B cell (primary cell): Measurements from ENCODE around the gene BTRC. TPM values are rescaled to one million over a fixed set of nuclear protein-coding genes. Genes with fewer than 3 reads are reported as not detected.

Experiments used
- ATAC-seq: fragments of 200-7000 bp; cut with Tn5 transposase; one replicate; pipeline ENCODE4 v1.10.0; 2021; ENCODE audit warnings: low read depth, mild to moderate bottlenecking, moderate number of reproducible peaks, moderate library complexity
- CTCF ChIA-PET: fragments of 350-600 bp; sonication (Branson Sonifier 250); formaldehyde crosslinking; loops from one replicate; lab custom pipeline; 2021; ENCODE audit warnings: antibody characterized with exemption, inconsistent platforms; lab: Charles Lee
- POLR2A ChIA-PET: fragments of 350-600 bp; sonication (Branson Sonifier 250); formaldehyde crosslinking; loops from one replicate; lab custom pipeline; 2021; ENCODE audit warnings: antibody characterized with exemption; lab: Charles Lee
- DNase-seq: peaks from one replicate; pipeline ENCODE4 v3.0.0; 2013
- H2AFZ ChIP-seq: 2 replicates; pipeline ENCODE4 v1.6.1; 2012; ENCODE audit warnings: mild to moderate bottlenecking, low read depth, low read length; ENCODE audit not compliant: insufficient read depth, poor library complexity, severe bottlenecking
- H3K27ac ChIP-seq, 2 donors: 1 replicate in 1 of 2; 2 replicates in 1 of 2; pipeline ENCODE4 v1.5.1; 2012 to 2013; ENCODE audit warnings: low read length in 2 of 2, mild to moderate bottlenecking in 2 of 2, moderate library complexity in 1 of 2
- H3K27me3 ChIP-seq, 4 experiments: fragments of 200-600 bp in 1 of 4; sonication (generic) in 1 of 4; replicated peaks in 1 of 4; 1 replicate in 2 of 4; 2 replicates in 2 of 4; pipeline versions ENCODE4 v1.6.1 to v1.7.0; 2013 to 2016; ENCODE audit warnings: low read length in 3 of 4, mild to moderate bottlenecking in 2 of 4, mixed read lengths in 1 of 4, moderate library complexity in 1 of 4; ENCODE audit not compliant: insufficient read depth in 4 of 4, control insufficient read depth in 3 of 4; ENCODE audit errors: control extremely low read depth in 1 of 4
- H3K36me3 ChIP-seq, 2 experiments: replicated peaks in 1 of 2; 1 replicate in 1 of 2; 2 replicates in 1 of 2; pipeline versions ENCODE4 v1.6.1 to v1.7.1; 2013; ENCODE audit warnings: low read length in 1 of 2; ENCODE audit not compliant: insufficient read depth in 2 of 2, control insufficient read depth in 1 of 2; ENCODE audit errors: control extremely low read depth in 1 of 2, extremely low read depth in 1 of 2
- H3K4me1 ChIP-seq, 2 donors: fragments of 200-600 bp in 1 of 2; sonication (generic) in 1 of 2; 1 replicate in 1 of 2; 2 replicates in 1 of 2; pipeline versions ENCODE4 v1.5.1 to v1.6.1; 2013 to 2017; ENCODE audit warnings: low read length in 2 of 2; ENCODE audit not compliant: control insufficient read depth in 2 of 2, insufficient read depth in 2 of 2
- H3K4me2 ChIP-seq: replicated peaks from 2 replicates; pipeline ENCODE3; 2012; ENCODE audit warnings: mild to moderate bottlenecking, low read depth, low read length; ENCODE audit not compliant: poor library complexity, severe bottlenecking
- H3K4me3 ChIP-seq, 5 experiments: fragments of 200-600 bp in 1 of 5; sonication (generic) in 1 of 5; 1 replicate in 3 of 5; 2 replicates in 2 of 5; pipeline versions ENCODE4 v1.5.1 to v1.7.0; 2011 to 2016; ENCODE audit warnings: low read length in 4 of 5, mild to moderate bottlenecking in 4 of 5, low read depth in 2 of 5, control low read depth in 1 of 5, moderate library complexity in 1 of 5; ENCODE audit not compliant: insufficient read depth in 1 of 5; ENCODE audit errors: control extremely low read depth in 1 of 5, extremely low read depth in 1 of 5
- H3K79me2 ChIP-seq: fragments of 200-600 bp; sonication (generic); one replicate; pipeline ENCODE4 v1.6.0; 2016; ENCODE audit warnings: low read length; ENCODE audit not compliant: control insufficient read depth, insufficient read depth
- H3K9ac ChIP-seq: fragments of 200-600 bp; sonication (generic); 2 replicates; pipeline ENCODE4 v1.6.1; 2017; ENCODE audit warnings: mild to moderate bottlenecking, low read length, moderate library complexity
- H3K9me3 ChIP-seq, 3 donors: one replicate each; pipeline versions ENCODE4 v1.6.1 to v1.7.1; 2013; ENCODE audit warnings: low read length in 2 of 3; ENCODE audit not compliant: control insufficient read depth in 2 of 3, insufficient read depth in 1 of 3; ENCODE audit errors: control extremely low read depth in 1 of 3
- H4K20me1 ChIP-seq: 2 replicates; pipeline ENCODE4 v1.6.0; 2012; ENCODE audit warnings: mild to moderate bottlenecking, low read length; ENCODE audit not compliant: insufficient read depth, control insufficient read depth, poor library complexity, severe bottlenecking
- H3K27ac Mint-ChIP-seq: one replicate; pipeline ENCODE4 v1.8.0; 2021; ENCODE audit warnings: mixed read lengths
- H3K27me3 Mint-ChIP-seq: one replicate; pipeline ENCODE4 v1.8.0; 2021; ENCODE audit warnings: mixed read lengths
- H3K4me1 Mint-ChIP-seq: one replicate; pipeline ENCODE4 v1.8.0; 2021; ENCODE audit warnings: mixed read lengths
- H3K4me3 Mint-ChIP-seq: one replicate; pipeline ENCODE4 v1.8.0; 2021; ENCODE audit warnings: mixed read lengths
- H3K9me3 Mint-ChIP-seq: one replicate; pipeline ENCODE4 v1.8.0; 2022; ENCODE audit warnings: mixed read lengths; ENCODE audit not compliant: insufficient read depth
- EZH2 ChIP-seq: IDR thresholded peaks from 2 replicates; pipeline ENCODE4 v1.6.1; 2012; ENCODE audit warnings: borderline replicate concordance, low read depth, mild to moderate bottlenecking, moderate library complexity, low read length; ENCODE audit not compliant: insufficient read depth, poor library complexity, severe bottlenecking
- WGBS: methylation state at CpG from one replicate; pipeline ENCODE4 v1.1.5; 2013; ENCODE audit warnings: missing lambda C conversion rate; ENCODE audit not compliant: insufficient coverage; 5-methylcytosine and 5-hydroxymethylcytosine counted together
- intact Hi-C: fragments of 100-400 bp; cut with micrococcal nuclease; formaldehyde crosslinking; loops from one replicate; pipeline ENCODE4 v1.10.0; 2022
- polyA plus RNA-seq: library from polyadenylated mRNA; depleted of rRNA; stranded (reverse); fragments of >200 nt; gene quantifications from 2 replicates; pipeline ENCODE4 v1.2.3, GENCODE V29; 2012
- total RNA-seq, 2 donors: library from RNA; stranded (reverse); fragments of 120-200 nt in 1 of 2; gene quantifications; 1 replicate in 1 of 2; 2 replicates in 1 of 2; pipeline versions ENCODE4 v1.2.3 to v1.2.4, GENCODE V29; 2013 to 2022
- TF ChIP-seq, protein P1 (sequence below): fragments of 200-600 bp; IDR thresholded peaks from one replicate; pipeline ENCODE4 v1.8.0; 2022; ENCODE audit warnings: antibody characterized with exemption, mild to moderate bottlenecking

The BTRC gene
- total and polyA plus RNA-seq, 2 donors (not counting 1 experiment from before 2014, with no cell fraction given): 4.3 to 21.9 TPM

DNA sequence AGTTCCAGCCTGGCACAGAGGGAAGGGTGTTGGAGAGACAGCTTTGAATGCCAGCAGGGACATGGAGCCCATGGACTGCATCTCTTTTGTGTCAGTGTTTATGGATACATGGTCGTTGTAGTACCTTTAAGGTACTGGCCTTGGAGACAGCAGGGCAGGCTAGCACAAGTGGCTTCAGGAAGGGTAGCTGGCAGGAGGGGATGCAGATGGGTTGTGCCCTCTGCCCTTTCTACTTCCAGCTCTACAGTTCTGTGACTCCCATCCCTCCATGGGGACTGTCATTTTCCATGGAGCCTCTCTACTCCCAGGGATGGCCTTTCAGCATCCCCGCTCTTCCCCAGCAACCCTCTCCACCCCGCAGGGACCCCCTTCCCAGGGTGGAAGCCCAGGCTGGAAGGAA lies 209.0 kb downstream of the BTRC start:
- no peak for ATAC-seq
- POLR2A ChIA-PET: no interaction called here
- H3K27ac Mint-ChIP-seq: no peak overlapping the region

DNA sequence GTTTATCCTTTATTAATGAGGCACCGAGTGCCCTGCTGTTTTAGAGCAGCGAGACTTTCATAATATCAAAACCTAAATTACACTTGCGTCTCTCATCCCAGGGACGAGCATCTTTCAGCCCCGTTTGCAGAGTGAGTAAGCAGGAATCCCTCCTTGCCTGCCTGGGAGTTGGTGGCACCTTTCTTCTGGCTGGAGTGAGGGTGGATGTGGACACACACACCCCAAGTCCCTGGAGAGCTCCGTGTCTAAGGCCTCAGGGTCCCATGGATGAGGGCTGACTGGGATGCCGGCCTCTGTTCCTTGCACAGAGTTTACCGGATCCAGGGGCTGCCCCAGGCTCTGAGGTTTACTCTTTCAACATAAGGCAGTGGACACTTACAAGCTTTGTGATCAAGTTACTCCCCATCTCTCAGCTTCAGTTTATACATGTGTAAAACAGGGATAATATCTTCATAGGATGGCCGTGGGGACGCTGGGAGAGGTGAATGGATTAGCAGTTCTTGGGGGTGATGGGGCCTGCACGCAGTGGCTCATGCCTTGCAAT lies 209.6 kb downstream of the BTRC start:
- Histone ChIP-seq H3K27me3 (peaks cover 0 to 38% (median 23%) of the 10 kb centered on the region in 4 experiments), H2AFZ (no peak overlapping the region), H3K27ac (no peak overlapping the region), H3K9ac (no peak overlapping the region), H3K4me2 (no peak overlapping the region), H3K4me1 (peaks cover 6 to 10% of the 10 kb centered on the region in 2 donors), H4K20me1 (no peaks in the 10 kb centered on the region), H3K9me3 (no peaks in the 10 kb centered on the region), H3K36me3 (no peaks in the 10 kb centered on the region), H3K4me3 (no peak overlapping the region), H3K79me2 (no peaks in the 10 kb centered on the region)
- DNase-seq (no peak), ATAC-seq (no peak)
- no peaks in the 10 kb centered on the region for H3K9me3 Mint-ChIP-seq
- H3K4me3 Mint-ChIP-seq: no peak overlapping the region
- intact Hi-C loops: no loop called here
- ChIA-PET CTCF (no interaction called here), POLR2A (no interaction called here)
- TF ChIP-seq, protein P1, sequence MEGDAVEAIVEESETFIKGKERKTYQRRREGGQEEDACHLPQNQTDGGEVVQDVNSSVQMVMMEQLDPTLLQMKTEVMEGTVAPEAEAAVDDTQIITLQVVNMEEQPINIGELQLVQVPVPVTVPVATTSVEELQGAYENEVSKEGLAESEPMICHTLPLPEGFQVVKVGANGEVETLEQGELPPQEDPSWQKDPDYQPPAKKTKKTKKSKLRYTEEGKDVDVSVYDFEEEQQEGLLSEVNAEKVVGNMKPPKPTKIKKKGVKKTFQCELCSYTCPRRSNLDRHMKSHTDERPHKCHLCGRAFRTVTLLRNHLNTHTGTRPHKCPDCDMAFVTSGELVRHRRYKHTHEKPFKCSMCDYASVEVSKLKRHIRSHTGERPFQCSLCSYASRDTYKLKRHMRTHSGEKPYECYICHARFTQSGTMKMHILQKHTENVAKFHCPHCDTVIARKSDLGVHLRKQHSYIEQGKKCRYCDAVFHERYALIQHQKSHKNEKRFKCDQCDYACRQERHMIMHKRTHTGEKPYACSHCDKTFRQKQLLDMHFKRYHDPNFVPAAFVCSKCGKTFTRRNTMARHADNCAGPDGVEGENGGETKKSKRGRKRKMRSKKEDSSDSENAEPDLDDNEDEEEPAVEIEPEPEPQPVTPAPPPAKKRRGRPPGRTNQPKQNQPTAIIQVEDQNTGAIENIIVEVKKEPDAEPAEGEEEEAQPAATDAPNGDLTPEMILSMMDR: no peak
- no peak for TF ChIP-seq EZH2
- H3K4me1 Mint-ChIP-seq: peaks cover 7% of the 10 kb centered on the region
- peaks cover 48% of the 10 kb centered on the region for H3K27me3 Mint-ChIP-seq
- no peak overlapping the region for H3K27ac Mint-ChIP-seq
- 88% methylated on average over 3 of the region's 11 CpGs for WGBS

More for the DNA sequence above, 209.0 kb downstream of the BTRC start:
- Histone ChIP-seq H3K4me3 (no peak overlapping the region), H4K20me1 (no peaks in the 10 kb centered on the region), H3K27me3 (peaks cover 0 to 32% (median 18%) of the 10 kb centered on the region in 4 experiments), H3K4me1 (peaks cover 6 to 10% of the 10 kb centered on the region in 2 donors), H3K36me3 (no peaks in the 10 kb centered on the region), H3K9me3 (no peaks in the 10 kb centered on the region), H3K27ac (no peak overlapping the region), H2AFZ (no peak overlapping the region), H3K9ac (no peak overlapping the region), H3K79me2 (no peaks in the 10 kb centered on the region), H3K4me2 (no peak overlapping the region)
- Mint-ChIP-seq H3K9me3 (no peaks in the 10 kb centered on the region), H3K4me1 (peaks cover 7% of the 10 kb centered on the region), H3K27me3 (peaks cover 43% of the 10 kb centered on the region), H3K4me3 (no peak overlapping the region)
- WGBS: 25% methylated on average over 1 of the region's 3 CpGs
- DNase-seq: no peak
- intact Hi-C loops: no loop called here
- TF ChIP-seq EZH2: no peak
- TF ChIP-seq, protein P1: no peak
- CTCF ChIA-PET: no interaction called here
